Transverse colon (tissue), 3 donors: Measurements from ENCODE around the gene PLPPR3.

Source experiments
- CTCF ChIP-seq, 5 experiments: fragments of 200-600 bp in 3 of 5; fragments of 450-650 bp in 2 of 5; sonication (generic) in 3 of 5; IDR thresholded peaks; 1 replicate in 2 of 5; 2 replicates in 3 of 5; pipeline ENCODE4 v1.5.1; 2016 to 2017; ENCODE audit warnings: antibody characterized with exemption in 5 of 5, inconsistent platforms in 3 of 5, mild to moderate bottlenecking in 2 of 5, moderate library complexity in 1 of 5
- POLR2A ChIP-seq: fragments of 450-650 bp; IDR thresholded peaks from one replicate; pipeline ENCODE4 v1.6.1; 2016; ENCODE audit warnings: antibody characterized with exemption, mild to moderate bottlenecking, moderate library complexity

GRCh38 chr19:843180-843835 is 21.6 kb upstream of the PLPPR3 start:
- TF ChIP-seq POLR2A = no peak
- TF ChIP-seq CTCF (IDR thresholded peaks at IDR 0.05) = peak in 1 of 5 experiments; percentile 17
